ENCODE measurements around the gene CPSF7. TPM values are rescaled to one million over a fixed set of nuclear protein-coding genes. Genes with fewer than 3 reads are reported as not detected.

The CPSF7 gene
- total RNA-seq, 1 donor from 2014 or later: 69.8 TPM

GRCh38 chr11:61357894-61358239 is 71.9 kb downstream of the CPSF7 start:
- no peak for TF ChIP-seq CTCF (IDR thresholded peaks at IDR 0.05)
- ATAC-seq (no peak), DNase-seq (no peak)
- intact Hi-C loops (cut with DNase I): no loop called here
- Histone ChIP-seq H3K4me1 (peaks cover 43% of the 10 kb centered on the region), H3K27ac (no peak overlapping the region), H3K36me3 (peaks cover 21% of the 10 kb centered on the region), H3K4me3 (no peak overlapping the region), H3K9me3 (no peaks in the 10 kb centered on the region), H3K27me3 (ENCODE audit: low read depth) (no peaks in the 10 kb centered on the region)

GRCh38 chr11:61357233-61357893 is 72.4 kb downstream of the CPSF7 start:
- Histone ChIP-seq H3K9me3 (no peaks in the 10 kb centered on the region), H3K4me1 (peaks cover 40% of the 10 kb centered on the region), H3K27ac (peak overlapping the region; percentile 2)

DNA sequence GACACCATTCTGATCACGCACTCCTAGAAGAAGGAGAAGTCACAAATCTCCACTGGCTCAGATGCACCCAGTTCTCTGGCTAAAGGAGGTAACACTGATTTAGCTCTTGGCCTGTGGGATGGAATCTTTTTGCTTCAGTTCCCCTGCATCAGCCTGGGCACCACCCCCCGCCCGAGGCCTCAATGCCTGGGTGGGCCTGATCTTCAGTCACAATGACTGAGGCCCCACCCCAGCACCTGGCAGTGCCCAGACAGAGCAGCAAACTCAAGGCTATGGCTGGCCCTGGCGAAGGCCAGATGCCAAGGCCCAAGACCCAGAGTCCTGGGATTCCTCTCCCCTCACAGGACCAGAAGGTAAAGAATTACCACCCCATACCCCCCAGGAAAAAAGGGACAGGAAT is 73.1 kb downstream of the CPSF7 start:
- no peak for ATAC-seq
- H3K4me1 ChIP-seq: peaks cover 40% of the 10 kb centered on the region
- H3K4me3 ChIP-seq: no peak overlapping the region
- no peak for DNase-seq
- no peak for TF ChIP-seq CTCF (IDR thresholded peaks at IDR 0.05)
- H3K27ac ChIP-seq: no peak overlapping the region
- H3K36me3 ChIP-seq: peaks cover 33% of the 10 kb centered on the region
- H3K27me3 ChIP-seq (ENCODE audit: low read depth): no peaks in the 10 kb centered on the region
- H3K9me3 ChIP-seq: no peaks in the 10 kb centered on the region
- intact Hi-C loops (cut with DNase I): no loop called here

More at GRCh38 chr11:61357233-61357893, 72.4 kb downstream of the CPSF7 start:
- Histone ChIP-seq H3K27me3 (ENCODE audit: low read depth) (no peaks in the 10 kb centered on the region), H3K4me3 (no peak overlapping the region), H3K36me3 (peaks cover 26% of the 10 kb centered on the region)
- intact Hi-C loops (cut with DNase I): no loop called here
- ATAC-seq (no peak), DNase-seq (no peak)
- no peak for TF ChIP-seq CTCF (IDR thresholded peaks at IDR 0.05)

GRCh38 chr11:61354208-61354607 is 75.6 kb downstream of the CPSF7 start:
- TF ChIP-seq CTCF (IDR thresholded peaks at IDR 0.05): no peak
- Histone ChIP-seq H3K4me1 (peaks cover 19% of the 10 kb centered on the region), H3K9me3 (no peaks in the 10 kb centered on the region), H3K27me3 (ENCODE audit: low read depth) (no peaks in the 10 kb centered on the region), H3K4me3 (no peak overlapping the region), H3K36me3 (peaks cover 55% of the 10 kb centered on the region), H3K27ac (no peak overlapping the region)
- ATAC-seq: no peak
- DNase-seq: no peak
- intact Hi-C loops (cut with DNase I): no loop called here

DNA sequence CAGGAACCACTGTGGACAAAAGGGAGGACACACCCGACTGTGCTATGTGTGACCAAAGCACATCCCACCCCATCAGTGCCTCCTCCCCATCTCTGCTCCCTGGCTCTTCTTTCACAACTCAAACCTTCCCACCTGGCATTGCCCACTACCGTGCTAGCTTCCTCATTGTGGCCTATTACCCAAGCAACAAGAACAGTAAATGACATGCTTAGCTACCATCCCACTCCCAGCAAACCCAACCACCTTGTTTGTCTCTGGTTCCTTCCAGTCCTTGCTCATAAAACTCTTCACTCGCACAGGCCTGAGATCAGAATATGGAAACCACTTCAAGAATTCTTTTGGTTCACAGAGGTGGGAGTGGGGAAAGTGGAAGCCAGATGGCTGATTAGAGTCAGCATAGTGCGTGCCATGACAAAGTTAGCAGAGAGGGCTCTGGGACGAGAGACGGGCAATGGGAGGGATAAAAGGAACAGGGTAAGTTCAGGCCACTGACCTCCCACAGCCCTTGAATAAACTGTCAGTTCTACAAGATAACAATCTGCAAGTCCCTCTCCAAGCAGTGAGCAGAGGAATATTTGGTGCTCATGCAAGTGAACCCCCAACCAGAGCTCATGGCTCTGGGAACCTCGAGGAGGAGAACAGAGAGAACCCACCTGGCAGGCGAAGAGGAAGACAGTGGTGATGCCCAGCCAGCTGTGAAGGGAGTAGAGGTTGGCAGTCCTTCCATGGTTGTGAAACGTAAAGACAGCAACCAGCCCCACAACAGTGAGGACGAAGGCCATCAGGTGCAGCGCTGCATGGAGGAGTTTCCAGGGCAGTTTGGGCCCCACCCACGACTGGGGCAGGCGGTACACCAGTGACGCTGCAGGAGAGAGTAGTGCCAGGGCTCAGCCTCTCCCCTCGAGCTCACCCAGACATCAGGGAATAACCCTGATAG is 76.4 kb downstream of the CPSF7 start:
- intact Hi-C loops (cut with DNase I): no loop called here
- Histone ChIP-seq H3K4me1 (peaks cover 19% of the 10 kb centered on the region), H3K4me3 (no peak overlapping the region), H3K27me3 (ENCODE audit: low read depth) (no peaks in the 10 kb centered on the region), H3K36me3 (peaks cover 63% of the 10 kb centered on the region), H3K9me3 (no peaks in the 10 kb centered on the region), H3K27ac (no peak overlapping the region)
- DNase-seq (no peak), ATAC-seq (no peak)
- no peak for TF ChIP-seq CTCF (IDR thresholded peaks at IDR 0.05)

Other genes starting within 250 kb of the CPSF7 start
- 1.3 TPM for gene PGA3, start 226.5 kb downstream of the CPSF7 start, total RNA-seq
- gene PGA4, start 207.6 kb downstream of the CPSF7 start, total RNA-seq: 0.83 TPM
- 0.32 TPM for gene PGA5, start 188.8 kb downstream of the CPSF7 start, total RNA-seq
- 1.2 TPM for gene VWCE, start 134.7 kb downstream of the CPSF7 start, total RNA-seq
- gene DDB1, start 96.9 kb downstream of the CPSF7 start, total RNA-seq: 122 TPM
- 35.0 TPM for gene TKFC, start 96.7 kb downstream of the CPSF7 start, total RNA-seq
- 47.2 TPM for gene CYB561A3, start 68.1 kb downstream of the CPSF7 start, total RNA-seq
- gene TMEM138, start 67.6 kb downstream of the CPSF7 start, total RNA-seq: 38.9 TPM
- gene TMEM216, start 37.4 kb downstream of the CPSF7 start, total RNA-seq: 11.9 TPM
- 35.2 TPM for gene SDHAF2, start 149 bp upstream of the CPSF7 start, total RNA-seq
- 6.4 TPM for gene LRRC10B, start 78.8 kb upstream of the CPSF7 start, total RNA-seq
- 3.8 TPM for gene SYT7, start 151.1 kb upstream of the CPSF7 start, total RNA-seq

Measured in lower lobe of right lung (tissue), 2 donors.